GM18861 (cell line): ENCODE results near the gene JAK1.

ENCODE experiments used
- ATAC-seq: cut with Tn5 transposase; IDR thresholded peaks from one replicate; pipeline ENCODE4 v1.9.1; 2021; ENCODE audit not compliant: unreplicated experiment

Gene JAK1

GRCh38 chr1:64873576-64873975, 92.8 kb downstream of the JAK1 start:
- ATAC-seq = no peak

GRCh38 chr1:64872067-64872466, 94.3 kb downstream of the JAK1 start:
- no peak for ATAC-seq

- no peak for ATAC-seq
These were observed 95.1 kb downstream of the JAK1 start for GRCh38 chr1:64871256-64871655.

DNA sequence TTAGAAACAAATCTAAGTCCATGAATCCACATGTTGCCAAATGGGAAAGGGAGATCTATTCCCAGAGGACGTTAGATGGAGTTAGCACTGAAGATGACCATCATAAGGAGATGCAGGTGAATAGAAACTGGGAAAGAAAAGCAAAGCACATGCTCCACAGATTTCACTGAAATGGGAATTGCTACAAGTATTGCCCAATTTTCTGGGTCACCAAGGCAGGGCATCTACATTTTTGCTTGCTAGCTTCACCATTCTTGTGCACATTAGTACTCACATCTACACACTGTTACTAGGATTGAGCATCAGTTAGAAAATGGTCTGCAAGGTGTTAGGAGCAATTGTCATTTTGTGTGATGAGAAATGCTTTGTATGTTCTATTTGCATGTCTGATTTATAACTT, 99.1 kb downstream of the JAK1 start:
- ATAC-seq = no peak

DNA sequence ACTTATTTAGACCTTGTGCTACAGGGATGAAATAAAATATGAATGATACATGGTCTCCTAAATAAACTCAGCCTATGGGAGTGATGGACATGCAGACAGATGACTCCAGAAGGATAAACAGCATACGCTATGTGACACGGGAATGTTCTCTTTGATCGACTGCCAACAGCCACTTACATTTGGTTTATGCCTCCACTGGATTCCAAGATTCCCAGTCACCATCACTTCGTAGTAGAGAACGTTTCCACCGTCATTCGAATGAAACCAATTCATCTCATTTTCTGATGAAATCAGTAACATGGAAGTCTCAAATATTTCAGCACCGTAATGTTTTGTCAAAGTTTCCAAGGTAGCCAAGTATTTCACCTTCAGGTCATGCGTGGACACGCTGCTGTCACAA, 99.7 kb downstream of the JAK1 start:
- no peak for ATAC-seq

DNA sequence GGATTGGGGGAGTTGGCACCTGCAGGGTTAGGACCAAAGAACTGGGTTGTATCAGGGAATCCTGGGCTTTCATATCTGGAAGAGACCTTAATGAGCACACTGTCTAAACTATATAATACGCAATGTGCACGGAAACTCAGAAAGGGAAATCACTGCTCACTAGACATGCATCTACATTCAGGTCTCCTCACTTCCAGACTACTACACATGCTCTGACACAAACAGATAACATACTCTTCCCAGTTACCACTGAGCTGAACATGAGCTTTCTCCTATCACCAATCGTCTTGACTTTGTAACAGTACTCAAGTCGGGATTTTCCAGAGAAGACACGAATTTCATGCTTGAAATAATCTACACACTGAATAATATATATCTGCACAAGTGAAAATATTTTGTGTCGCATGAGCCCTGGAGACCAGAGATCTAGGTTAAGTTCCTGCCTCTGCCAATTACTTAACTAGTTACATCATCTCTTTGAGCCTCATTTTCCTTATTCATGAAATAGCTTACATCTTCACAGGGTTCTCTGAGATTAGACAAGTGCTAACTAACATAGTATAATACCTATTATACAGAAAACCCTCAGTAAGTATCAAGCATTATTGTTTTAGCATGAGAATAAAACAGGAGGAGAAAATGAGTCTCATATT, 101.1 kb downstream of the JAK1 start:
- ATAC-seq = no peak

DNA sequence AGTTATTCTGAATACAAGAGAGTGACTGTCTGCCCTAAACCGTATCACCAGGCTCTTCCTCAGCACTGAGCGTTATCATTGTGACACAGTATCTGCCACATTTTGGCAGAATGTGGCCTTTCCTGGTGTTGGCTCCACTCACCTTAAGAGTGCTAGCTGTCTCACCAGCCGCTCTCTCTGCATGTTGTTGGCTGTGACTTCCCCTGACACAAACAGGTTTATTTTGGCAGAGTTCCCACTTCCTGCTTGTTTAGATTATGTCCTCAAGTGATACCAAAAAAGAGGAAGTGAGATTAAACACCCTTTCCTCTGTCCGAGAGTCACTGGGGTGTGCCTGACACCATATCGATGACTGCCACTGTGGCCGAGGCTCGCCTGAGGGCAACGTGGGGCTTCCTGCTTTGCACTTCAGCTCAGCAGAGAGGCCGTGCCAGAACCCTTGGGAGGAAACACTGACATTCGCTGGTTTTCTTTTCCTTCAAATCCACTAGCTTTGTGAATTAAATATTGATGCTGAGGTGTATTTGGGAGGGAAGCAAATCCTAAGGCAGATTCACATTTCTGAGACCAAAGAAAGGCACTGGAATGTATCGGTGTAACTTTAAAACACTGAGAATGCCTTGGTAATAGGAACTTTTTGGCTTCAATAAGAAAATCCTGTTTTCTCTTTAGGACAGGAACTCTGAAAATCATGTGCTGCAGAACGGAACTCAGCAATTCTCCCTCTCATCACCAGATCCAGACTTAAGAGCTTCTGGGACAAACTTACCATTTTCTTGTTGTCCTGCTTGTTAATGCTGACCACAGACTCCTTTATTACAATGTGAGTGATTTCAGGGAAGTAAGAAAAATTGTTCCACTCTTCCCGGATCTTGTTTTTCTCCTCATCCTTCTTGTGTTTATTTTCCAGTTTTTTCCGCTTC, 102.1 kb downstream of the JAK1 start:
- ATAC-seq = peak; percentile 100

- ATAC-seq = no peak
These were observed 104.7 kb downstream of the JAK1 start for GRCh38 chr1:64861611-64862010.

DNA sequence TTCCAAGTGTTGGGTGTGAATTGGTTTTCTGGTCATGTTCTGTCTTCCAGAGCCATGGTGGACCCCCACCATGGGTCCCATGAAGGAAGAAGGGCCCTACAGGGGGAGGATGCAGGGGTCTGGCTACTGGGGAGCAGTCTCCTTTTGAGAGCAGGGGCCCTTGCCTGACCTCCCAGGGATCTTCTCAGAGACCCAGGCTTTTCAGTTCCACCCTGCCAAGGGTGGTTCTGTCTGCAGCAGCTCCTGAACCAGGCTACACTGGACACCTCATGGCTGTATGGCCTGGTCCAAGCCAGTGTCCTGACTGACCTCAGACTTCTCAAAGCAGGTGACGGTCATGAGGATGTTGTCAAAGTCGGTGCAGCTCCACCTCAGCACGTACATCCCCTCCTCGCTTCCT, 109.0 kb downstream of the JAK1 start:
- no peak for ATAC-seq

DNA sequence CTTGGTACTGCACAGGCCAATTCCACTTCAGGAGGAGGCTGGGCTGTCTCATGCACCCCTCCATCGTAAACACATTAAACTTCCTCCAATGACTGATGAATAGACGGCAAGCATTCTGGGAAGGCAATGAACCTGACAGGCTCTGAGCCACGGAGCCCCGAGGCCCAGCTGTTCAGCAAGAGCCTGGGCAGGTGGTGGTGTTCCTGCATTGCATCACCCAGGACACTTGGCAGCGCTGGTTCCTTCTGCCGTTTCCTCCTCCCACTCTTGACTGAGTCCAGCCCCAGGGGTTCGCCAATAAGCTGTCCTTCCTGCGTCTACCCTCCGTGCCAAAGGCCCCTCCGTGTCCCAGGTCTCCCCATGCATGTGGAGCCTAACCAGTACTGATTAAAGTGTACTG, 109.8 kb downstream of the JAK1 start:
- ATAC-seq = no peak

DNA sequence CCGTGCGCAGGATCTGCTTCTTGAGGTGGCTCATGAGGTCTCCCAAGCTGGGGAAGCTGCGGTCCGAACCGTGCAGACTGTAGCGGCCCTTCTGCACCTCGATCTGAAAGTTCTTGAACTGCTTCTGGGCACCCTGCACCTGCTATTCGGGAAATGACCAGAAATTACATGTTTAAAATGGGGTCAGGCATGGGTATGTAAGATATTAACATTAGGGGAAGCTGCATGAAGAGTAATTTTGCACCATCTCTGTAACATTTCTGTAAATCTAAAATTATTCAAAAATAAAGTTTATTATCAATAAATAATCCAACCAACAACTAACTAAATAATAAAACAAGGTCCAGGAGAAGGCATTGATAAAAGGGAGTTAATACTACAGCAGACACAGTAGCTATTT, 110.8 kb downstream of the JAK1 start:
- ATAC-seq = no peak

DNA sequence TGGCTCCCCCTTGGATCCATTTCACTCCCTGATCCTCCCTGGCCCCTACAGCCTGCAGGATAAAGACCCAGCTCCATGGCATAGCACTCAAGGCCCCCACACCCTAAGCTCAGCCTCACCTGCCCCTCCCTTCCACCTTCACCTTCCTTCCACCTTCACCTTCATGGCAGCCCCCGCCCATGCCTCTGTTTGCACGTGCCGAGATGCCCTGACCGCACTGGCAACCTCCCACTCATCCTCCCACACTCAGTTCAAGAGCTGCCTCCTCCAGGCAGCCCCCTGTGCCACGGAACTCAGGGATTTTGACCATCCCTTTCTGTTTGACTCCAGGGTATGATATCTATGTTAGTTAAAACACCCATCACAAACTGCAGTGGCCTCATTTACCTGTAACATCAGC, 111.7 kb downstream of the JAK1 start:
- no peak for ATAC-seq

DNA sequence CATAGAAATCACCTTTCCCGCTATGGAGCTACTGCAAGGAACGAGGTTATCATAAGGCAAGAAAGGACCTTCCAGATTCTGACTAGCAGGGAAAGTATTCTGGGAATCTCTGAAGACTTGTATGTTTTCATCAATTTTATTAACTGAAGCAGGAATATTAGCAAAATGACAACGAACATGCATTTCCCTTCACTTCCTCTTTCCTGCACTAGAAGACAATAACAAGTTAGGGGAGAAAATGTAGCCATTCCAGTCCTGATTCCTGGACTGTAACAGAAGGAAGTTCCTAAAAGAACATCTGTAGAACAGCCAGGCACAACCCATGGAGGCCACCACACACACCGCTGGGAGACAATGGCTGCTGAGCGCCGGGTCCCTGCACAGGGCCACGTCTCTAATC, 114.7 kb downstream of the JAK1 start:
- ATAC-seq = no peak

GRCh38 chr1:64850846-64851245, 115.5 kb downstream of the JAK1 start:
- no peak for ATAC-seq

DNA sequence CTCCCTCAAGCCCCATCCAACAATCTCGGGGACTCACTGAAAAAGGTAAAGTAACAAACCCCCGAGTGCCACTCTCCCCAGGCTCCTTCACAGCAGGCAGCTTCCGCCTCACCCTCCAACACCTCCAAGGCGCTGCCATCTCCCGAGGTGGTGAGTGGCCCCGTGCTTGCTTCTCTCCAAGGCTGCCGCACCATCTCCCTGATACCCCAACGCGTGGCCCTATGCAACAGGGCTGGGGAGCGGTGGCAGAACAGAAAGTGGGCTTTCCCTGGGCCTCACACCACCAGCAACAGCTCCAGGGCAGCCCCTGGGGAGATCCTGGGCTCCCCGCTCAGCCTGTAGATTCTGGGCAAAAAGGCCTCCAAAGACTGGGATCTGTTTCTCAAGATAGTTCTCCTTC, 116.4 kb downstream of the JAK1 start:
- ATAC-seq = no peak

GRCh38 chr1:64848803-64849202, 117.5 kb downstream of the JAK1 start:
- no peak for ATAC-seq

DNA sequence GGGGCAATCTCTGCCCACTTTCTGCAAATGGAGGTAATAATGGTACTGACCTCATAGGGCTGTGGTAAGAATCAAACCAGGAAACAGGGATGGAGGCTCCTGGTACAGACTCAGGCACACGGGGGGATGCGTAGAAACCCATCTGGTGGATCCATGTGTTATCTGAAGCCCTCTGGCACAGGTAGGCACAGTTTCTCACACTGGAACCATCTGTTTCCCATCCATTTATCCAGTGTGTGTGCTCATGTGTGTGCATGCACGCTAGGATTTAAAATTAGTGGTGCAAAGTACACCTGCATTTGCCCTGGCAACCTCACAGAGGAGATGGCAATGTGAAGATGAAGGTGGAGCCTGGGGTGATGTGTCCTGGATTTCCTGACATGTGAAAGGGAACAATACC, 118.2 kb downstream of the JAK1 start:
- no peak for ATAC-seq

DNA sequence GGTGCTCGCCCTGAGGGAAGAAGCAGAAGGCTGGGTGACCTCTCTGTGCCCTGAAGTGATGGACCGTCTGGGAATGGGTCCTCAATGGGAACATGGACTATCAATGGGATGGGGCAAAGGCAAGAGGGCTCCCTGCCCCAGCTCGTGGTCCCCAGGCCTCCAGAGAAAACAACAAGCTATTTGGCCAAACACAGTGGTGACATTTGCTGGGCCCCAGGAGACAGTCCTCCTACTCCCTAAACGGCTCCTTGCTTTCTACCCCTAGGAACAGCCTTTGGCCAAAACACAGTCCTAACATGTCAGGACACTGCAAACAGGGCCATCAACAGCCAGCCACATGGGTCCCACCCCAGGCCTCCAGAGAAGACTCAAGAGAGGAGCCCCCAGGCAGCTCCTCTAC, 118.7 kb downstream of the JAK1 start:
- ATAC-seq = no peak

DNA sequence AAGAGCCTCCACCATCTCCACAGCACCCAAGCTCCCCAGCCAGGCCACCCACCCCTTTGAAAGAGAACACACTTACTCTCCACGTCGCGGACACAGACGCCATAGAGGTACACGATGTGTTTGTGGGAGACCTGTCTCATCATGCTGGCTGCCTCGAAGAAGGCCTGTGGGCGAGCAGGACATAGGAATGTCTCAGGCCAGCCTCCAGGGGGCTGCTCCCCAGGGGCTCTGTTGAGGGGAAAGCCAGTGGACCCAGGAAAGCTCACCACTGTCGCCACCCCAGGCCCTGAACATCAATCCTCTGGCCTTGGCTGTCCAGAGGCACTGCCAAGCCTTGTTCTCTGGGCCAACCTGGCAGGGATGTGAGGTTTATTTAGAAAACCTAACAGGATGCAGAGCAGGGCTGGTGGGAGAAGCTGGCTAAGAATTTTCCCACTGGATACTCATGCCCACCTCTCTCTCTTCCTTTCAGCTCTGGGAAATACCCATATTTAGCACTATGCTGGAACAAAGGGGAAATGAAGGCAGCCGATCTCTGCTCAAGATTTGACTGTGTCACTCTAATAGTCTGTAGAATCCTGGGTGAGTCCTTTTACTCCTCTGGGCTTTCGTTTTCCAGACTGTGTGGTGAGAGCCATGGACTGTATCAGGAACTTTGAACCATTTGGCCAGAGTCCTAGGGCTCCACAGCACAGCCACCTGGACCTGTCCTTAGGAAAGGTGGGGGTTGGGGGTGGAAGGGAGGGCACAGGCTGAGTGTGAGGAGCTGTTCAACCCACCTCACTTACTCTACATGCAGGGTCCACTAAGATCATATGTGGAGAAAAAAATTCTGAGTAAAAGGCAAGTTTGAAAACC, 119.5 kb downstream of the JAK1 start:
- no peak for ATAC-seq

GRCh38 chr1:64845831-64846425, 120.4 kb downstream of the JAK1 start:
- ATAC-seq = no peak

DNA sequence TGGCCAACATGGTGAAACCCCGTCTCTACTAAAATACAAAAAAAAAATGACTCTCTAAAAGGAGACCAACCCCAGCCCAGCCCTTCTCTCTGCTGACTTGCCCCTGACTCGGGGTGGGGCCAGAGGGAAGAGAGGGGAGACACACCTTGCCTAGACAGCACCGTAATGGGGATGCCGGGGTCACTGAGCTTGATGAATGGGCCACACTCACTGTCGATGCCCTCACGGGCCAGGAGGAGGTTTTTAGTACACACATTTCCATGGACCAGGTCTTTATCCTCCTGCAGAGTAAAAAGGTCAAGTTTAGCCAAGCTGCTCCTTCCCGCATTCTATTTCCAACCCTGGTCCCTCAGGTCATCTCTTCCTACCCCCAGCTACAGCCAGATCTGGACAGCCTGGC, 121.7 kb downstream of the JAK1 start:
- ATAC-seq = no peak
